Stimulated activated CD8-positive, alpha-beta memory T cell treated with anti-CD3 and anti-CD28 coated beads, Interleukin-15, amount 100 ng/mL, for 4 hours (primary cell): ENCODE data around the gene FAM184A.
A peak's percentile ranks its signal among the peaks of the same experiment; 100 is the strongest.

Experiments used
- DNase-seq, 2 donors: peaks; one replicate each; pipeline ENCODE4 v3.0.0-alpha.2; 2020; ENCODE audit warnings: low read depth in 2 of 2

Gene FAM184A

DNA sequence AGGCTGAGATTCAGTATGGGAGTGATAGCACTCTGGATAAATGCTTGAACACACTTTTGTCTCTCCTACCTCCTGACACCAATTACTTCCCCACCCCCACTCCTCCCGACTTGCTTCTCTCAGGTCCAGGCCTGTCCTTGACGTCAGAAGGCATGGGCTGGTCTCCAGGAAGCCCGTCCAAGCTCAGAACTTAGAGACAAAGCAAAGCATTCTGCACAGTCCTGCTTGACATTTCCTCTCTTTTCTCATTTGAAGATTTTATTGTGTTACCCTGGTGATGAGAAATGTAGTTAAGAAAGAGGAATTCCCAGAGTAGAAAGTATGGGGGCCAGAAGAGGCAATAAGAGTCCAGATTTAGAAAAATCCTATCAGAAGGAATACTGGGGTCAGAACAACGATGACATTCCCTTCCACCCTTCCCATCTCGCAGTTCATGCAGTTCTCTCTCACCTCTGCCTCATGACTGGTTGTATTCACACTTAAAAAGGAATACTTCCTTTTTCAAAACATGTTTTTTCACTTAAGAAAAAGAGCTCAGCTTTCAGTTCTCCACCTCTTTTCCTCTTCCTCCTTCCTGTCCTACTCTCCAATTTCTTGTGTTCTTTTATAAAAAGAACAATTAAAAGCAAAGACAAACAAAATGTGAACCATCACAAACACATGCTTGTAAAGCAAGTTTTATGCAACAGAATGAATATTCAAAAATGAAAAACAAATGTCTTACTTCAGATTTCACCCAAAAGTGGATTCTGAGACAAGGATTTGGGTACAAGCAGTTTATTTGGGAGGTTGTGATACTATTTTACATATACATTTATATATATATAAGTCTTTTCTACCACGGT lies 18.5 kb upstream of the FAM184A start:
- no peak for DNase-seq

DNA sequence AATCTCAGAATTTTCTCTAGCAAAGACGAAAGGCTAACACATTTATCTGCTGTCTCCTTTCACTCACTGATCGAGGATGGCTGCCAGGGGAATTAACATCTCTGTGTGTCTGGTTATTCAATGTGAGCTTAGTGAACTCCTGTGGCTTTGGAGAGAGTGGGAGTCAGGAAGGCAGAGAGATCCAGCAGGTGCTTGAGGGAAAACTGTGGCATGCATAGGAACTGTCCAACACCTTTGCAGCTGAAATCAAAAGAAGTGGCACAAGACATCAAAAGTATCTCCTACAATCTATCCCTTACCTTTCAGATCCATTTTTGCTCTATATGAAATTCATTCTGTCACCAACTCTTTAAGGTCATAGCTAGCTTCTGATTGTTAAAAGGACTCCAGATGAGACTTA lies 11.8 kb upstream of the FAM184A start:
- no peak for DNase-seq

DNA sequence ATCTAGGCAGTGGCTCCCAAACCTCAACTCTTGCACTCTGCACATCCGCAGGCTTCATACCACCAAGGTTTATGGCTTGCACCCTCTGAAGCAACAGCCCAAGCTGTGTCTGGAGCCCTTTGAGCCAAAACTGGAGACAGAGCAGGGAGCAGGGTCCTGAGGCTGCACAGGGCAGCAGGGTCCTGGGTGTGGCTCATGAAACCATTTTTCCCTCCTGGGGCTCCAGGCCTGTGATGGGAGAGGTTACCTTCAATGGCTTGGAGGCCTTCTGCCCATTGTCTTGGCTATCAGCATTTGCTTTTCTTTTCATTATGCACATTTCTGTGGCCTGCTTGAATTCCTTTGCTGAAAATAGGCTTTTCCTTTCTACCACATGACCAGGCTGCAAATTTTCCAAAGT lies 6.3 kb upstream of the FAM184A start:
- DNase-seq = no peak

DNA sequence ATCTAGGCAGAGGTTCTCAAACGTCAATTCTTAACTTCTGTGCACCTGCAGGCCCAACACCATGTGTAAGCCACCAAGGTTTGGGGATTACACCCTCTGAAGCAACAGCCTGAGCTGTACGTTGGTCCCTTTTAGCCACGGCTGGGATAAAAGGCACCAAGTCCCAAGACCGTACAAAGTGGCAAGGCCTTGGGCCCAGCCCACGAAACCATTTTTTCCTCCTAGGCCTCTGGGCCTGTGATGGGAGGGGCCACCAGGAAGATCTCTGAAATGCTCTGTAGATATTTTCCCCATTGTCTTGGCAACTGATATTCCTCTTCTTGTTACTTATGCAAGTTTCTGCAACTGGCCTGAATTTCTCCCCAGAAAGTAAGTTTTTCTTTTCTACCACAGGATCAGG lies 4.5 kb upstream of the FAM184A start:
- DNase-seq = no peak

DNA sequence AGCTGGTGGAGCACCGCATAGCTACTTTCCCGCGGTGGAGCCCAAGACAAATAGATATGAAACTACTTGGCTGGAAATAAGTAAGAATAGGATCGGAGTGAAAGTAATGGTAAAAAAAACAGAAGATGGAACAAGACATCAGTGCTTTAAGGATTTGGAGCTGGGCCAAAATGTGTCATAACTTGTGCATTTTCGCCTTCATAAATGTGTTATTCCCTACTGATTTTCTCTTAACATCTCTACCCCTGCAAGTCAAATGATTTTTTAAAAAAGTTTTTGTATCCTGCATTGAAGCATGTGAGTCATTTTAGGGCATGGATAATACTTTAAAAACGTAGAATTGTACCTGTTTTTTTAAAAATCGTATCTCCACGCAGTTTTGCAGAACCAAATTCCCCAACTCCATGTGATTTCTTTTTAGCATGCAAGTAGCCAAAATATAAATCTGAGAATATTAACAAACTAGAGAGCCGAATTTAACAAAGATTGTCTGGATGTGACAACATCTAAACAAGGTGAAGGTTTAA lies 882 bp upstream of the FAM184A start:
- no peak for DNase-seq

DNA sequence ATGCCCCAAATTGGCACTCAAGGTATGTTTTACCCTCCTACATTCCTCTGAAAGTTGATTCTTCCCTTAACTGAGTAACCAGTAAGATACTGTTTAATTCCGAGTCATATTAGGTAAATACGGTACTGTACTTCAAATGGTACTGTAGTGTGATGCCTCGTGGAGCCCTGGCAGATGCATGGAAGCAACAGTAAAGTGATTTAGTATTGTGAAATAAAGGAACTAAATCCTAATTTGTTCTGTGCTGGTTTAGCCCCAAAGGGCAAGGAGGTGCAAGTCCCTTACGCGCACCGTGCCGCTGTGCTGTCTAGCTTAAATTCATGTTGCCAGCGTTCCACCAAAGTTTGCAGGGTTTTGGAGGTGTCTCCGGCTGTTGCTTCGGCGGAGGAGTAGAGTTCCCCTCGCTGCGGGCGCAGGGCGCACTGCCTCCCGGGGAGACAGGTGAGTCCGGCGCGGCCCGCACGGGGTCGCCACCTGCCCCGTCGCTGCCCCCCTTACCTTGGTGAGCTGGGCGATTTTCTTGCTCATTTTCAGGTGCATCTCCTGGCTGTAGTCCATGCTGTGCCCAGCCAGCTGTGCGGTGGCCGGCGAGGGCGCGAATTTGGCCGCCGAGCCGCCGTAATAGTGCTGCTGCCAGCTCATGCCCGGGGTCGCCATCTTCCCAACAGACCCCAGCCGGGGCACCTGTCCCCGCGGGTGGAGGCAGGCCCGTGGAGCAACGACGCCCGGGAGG lies 655 bp downstream of the FAM184A start:
- DNase-seq = peak; percentile 12 to 15

DNA sequence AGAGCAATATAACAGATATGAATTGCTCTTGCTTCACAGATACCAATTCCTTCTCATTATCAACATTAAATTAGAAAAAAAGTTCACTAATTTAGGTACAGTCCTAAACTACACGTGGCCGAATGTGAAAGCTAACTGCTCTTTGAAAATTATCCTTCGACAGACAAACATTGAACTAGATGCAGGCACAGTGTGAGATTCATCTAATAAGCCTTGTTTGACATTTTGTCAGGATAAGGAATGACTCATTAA lies 1.1 kb downstream of the FAM184A start:
- DNase-seq = no peak

DNA sequence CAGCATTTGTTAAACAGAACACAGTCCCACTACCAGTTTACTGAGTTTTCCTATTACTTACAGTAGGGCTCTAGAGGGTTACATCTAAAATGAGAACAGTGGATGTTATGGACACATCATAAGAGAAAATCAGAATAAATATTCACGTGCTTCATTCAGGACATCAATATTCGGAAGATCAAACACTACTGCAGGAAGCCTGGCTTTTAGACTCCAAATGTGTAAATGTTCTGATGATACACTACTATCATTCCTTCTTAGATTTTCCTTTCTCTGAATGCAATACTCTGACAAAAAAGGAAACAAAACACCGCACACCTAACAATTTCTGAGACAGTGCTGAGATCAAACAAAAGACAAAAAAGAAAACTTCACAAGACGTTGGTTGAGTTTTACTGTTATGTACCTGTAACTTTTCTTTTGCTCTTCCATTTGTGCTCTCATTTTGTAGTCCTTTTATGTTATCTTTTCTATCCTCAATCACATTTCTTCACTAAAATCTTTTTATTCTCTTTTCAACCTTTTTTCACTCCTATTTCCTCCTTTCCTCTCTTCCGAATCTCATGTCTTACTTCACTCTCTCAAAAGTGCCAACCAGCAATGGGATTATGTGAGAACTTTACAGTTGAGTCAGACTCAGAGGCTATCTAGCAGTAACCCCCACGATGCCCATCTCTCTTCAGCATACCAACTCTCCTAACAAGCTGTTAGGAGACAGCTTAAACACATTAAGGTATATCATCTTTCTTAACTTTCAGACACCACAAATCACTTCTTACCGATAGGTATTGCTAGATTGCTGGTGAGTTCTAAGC lies 1.7 kb downstream of the FAM184A start:
- no peak for DNase-seq

DNA sequence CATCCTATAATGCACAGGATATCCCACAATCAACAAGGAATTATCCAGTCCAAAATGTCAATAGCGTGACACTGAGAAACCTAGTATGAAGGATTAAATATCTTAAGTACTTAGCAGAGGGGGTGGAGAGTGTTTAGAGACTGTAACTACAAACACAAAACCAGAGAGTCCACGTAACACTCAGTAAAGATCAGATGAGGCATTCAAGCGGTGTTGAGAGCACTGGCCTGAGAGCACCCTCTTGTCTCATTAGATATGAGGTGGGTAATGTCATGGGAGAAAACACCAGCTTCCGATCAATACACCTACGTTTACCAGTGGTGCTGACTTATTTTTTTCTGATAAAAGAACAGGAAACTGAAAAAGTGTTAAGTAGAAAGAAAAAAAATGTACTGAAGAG lies 2.3 kb downstream of the FAM184A start:
- peak in 1 of 2 donors; percentile 4 for DNase-seq

DNA sequence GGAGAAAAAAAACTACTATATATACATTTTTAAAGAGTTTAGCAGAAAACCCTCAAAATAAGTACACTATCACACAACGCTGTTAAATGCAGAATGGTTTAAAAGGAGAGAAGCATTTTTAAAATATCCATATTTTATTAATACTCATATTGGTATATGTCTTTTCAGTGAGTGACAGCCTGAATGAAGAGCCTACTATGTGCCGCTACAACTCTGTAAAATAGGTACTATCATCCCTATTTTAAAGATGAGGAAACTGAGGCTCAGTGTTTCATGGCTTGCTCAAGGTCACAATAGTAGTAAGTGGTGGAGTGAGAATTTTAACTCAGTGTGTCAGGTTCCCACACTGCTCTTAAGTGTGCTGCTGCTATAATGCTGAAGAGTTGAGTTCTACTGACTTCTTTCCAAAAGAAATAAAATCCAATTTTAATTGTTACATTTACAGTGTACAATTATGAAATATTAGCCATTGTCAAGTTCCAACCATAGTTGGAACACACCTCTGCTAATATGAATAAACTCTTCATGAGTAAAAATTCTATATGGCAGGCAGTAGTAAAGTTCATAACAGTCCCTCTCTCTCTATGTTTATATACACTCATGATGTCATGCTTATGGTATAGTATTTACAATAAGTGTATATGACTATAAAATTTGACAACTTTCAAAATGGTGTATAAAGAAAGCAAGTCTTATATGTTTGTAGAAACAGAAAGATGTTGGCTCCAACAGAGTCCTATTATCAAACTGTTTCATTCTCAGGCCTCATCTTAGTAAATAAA lies 3.1 kb downstream of the FAM184A start:
- DNase-seq = no peak

DNA sequence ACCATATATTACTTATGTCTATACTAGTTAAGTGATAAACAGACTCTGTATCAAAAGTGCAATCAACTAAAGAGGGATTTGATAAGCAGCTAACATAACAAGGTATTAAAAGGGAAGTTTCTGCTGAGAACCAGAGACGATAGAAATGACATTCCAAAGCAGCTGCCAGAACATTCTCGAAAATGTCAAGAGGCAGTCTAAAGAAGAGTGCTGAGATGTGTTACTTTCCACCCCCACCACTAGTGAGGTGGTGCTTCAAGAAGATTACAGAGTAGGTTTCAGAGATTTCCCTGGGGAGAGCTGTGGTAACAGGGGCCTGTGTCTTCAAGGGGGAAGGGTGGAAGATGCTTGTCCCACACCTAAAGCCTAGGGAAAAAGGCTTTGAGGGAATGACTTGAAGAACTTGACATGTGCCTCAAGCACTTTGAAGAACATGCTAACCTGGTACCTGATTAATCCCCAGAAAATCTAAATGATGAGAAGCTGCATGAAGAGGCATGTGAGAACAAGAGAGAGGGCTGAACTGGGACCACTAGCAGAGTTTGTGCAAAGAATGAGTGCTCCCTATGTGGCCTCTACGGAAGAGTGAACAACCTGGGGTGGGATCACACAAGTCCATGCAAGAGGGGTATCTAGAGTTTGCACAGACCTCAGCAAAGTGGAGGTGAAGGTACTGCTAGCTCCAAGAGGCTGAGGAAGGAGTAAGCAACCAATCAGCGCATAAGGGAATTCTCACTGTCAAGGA lies 5.0 kb downstream of the FAM184A start:
- DNase-seq = no peak

DNA sequence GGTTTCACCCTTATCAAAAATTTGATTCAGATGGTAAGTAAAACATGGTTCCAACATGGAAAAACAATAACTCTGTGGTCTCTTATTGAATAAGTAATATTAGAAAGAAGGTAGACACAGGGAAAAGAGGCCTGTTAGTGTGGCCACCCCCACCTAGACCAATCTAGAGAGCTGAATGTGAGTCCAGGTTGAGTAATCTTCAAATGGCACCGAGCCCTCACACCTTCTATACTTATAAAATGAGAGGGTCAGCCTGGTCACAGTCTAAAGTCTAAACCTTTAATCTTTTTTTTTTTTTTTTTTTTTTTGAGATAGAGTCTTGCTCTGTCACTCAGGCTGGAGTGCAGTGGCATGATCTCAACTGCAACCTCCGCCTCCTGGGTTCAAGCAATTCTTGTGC lies 6.9 kb downstream of the FAM184A start:
- no peak for DNase-seq

DNA sequence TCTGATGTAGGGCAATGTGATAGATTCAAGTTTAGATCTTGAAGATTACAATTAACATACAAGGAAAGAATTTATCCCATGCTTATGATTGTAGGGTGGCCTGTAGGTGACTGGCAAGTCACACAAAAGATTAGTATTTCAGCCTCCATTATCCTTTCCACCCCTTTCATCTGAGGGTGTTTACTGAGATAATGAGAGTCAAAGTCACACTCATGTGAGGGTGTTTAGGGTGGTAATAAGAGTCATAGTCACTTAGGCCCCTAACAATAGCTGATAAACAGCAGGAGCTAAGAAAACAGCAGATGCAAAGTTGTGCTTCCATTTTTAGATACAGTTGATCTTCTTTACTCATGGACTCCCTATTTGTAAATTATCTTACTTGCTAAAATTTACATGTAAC lies 11.4 kb downstream of the FAM184A start:
- no peak for DNase-seq

DNA sequence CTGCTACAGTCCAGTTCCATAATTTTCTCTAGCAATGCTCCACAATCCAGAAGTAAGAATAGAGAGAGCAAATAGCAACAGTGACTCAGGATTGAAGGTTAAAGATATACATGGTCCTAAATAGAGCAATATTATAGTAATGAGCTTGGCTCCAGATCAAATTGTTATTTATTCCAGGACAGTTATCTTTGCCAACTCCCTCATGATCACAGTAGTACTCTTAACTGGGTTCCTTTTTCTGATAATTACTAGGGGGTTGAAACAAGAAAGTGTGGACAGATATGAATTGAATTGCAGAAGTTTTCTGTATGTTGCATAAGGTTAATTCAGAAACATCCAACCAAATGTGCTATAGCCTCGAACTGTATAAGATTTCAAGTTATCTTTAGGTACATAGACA lies 11.9 kb downstream of the FAM184A start:
- DNase-seq = no peak

DNA sequence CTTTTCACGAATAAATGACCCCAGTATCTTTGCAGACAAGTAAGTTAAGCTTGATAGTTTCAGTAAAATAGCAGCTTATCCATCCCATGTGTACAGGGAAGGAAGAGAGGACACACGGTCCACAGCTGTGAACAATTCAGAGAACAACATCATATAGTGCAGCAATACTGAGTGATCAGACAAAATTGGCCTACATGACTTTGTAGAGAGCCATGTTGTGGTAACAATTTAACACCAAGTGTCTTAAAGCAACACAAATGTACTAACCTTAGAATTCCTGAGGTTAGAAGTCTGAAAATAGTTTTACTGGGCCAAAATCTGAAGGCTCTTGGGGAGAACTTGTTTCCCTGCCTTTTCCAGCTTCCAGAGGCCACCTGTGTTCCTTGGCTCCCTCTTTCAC lies 12.5 kb downstream of the FAM184A start:
- no peak for DNase-seq

DNA sequence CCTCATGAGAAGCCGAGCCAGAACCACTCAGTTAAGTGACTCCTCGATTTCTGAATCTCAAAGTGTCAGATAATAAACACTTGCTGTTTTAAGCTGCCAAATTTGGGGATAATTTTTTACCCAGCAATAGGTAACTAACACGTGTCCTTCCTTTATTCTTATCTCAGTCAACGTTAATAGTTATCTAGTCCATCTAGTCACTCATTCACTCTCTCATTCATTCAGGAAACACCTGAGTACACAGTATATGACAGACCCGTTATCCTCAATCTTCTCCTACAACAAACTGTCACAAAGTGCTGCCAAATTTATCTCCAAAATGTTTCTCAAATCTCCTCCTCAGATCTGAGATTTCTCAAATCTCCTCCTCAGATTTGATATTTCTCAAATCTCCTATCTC lies 13.1 kb downstream of the FAM184A start:
- DNase-seq = no peak

DNA sequence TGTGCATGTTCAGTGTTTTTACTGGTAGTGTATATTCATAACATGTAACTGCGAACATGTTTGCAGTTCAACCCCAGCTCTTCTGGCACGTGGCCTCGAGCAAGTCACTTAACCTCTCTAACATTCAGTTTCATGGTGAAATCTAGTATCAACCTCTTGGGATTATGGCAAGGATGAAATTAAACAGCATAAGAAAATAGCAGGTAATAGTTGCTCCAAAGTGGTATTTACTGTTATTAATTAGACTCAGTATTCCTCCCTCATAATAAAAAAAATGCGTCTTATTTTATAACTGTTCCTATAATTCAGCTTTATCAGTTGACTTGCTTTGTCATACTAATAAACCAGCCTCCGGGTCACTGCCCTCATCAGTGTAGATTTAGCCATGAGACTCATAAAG lies 15.0 kb downstream of the FAM184A start:
- no peak for DNase-seq

DNA sequence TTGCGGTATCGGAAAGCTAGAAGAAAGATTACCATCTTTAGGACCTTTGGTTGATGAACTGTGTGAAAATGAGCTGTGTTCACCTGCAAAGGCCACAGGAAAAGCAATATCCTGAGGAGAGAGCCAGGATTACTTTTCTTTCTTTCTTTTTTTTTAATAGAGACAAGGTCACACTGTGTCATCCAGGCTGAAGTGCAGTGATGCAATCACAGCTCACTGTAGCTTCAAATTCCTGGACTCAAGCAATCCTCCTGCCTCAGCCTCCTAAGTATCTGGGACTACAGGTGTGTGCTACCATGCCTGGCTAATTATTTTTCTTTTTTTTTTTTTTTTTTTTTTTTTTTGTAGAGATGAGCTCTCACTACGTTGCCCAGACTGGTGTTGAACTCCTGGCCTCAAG lies 17.2 kb downstream of the FAM184A start:
- no peak for DNase-seq

DNA sequence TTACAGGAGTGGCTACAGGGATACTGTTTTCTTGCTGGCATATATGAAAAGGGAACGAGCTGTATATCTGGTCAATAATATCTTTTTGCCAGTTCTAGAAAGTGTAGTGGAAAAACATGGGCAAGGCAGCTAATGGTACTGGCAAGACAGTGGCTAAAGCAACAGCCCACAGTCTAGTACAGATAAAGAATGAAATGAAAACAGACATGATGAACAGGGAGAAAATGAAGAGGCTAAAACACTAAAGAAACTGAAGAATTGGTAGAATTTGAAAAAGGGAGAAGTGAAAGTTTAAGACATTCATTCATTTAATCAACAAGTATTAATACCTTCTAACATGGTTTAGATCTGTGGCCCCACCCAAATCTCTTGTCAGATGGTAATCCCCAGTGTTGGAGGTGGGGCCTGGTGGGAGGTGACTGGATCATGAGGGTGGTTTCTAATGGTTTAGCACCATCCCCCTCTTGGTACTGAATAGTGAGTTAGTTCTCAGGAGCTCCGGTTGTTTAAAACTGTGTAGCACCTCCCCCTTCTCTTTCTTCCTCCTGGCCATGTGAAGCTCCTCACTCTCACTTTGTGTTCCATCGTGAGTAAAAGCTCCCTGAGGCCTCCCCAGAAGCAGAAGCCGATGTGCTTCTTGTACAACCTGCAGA lies 18.1 kb downstream of the FAM184A start:
- DNase-seq = no peak

DNA sequence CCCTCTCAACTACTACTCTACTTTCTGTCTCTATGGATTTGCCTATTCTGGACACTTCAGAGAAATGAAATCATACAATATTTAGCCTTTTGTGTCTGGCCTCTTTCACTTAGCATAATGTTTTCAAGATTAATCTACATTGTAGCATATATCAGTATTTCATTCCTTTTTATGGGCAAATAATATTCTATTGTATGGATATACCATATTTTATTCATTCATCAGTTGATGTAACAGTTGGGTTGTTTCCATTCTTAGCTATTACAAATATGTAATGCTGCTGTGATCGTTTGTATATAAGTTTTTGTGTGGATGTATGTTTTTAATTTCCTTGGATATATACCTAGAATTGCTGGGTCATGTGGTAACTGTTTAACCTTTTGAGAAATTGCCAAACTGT lies 23.4 kb downstream of the FAM184A start:
- no peak for DNase-seq

DNA sequence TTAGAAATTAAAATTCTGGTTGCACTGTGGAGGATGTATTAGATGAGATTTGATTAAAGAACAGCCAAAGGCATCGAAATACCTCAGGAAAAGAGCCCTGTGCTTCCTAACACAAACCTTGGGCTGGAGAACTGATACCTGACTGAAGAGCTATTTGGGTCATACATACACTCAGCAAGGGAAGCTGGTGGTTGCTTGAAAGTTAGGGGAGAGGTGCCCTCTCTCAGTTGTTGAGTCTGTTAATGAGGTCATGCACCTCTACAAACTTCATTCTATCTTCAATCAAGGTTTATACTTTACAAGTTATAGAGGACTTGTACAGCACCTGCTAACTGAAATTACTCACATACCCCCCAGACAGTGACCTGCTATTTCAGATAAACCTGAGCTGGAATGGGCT lies 25.5 kb downstream of the FAM184A start:
- DNase-seq = no peak
